Stimulated activated CD8-positive, alpha-beta memory T cell treated with anti-CD3 and anti-CD28 coated beads, Interleukin-4, amount 100 ng/mL, for 1 hour (primary cell): ENCODE measurements around the gene TRIP6.
A peak's percentile ranks its signal among the peaks of the same experiment; 100 is the strongest.
"Not testable (repeated sequence)": the region's sequence is repeated elsewhere in the genome, so short reads cannot be mapped to it uniquely, and the experiment has no call there.

Source experiments
- DNase-seq, 2 donors: peaks; one replicate each; pipeline ENCODE4 v3.0.0-alpha.2; 2020; ENCODE audit warnings: low read depth in 2 of 2, low spot score in 1 of 2

Gene TRIP6

DNA sequence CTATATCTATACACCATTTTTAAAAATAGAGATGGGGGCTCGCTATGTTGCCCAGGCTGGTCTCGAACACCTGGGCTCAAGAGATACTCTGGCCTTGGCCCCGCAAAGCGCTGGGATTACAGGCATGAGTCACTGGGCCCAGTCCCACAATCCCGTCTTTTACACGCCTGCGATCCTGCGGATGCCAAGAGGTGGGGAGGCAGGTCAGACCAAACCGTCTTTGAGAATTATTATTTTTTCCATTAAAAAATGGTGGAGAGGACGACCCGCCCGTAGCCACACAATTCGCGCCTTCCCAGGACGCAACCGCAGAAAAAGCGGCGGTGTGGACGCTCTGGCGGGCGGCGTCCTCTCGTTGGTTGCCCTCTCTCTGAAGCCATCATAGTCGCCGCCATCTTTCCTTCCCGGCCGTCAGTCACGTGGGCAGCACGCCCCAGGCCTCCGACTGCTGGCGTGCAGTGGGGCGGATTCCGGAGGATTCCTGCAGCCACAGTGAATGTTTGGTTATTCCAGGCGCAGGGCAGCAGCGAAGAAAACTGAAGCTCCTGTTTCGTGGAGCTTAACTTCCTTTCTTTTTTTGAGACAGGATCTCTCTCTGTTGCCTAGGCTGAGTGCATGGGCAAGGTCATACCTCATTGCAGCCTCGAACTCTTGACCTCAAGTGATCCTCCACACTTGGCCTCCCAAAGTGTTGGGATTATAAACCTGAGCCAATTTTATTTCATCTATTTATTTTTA lies 29.9 kb upstream of the TRIP6 start:
- peak; percentile 47 to 51 for DNase-seq

GRCh38 chr7:100839361-100839760 lies 27.8 kb upstream of the TRIP6 start:
- no peak for DNase-seq

GRCh38 chr7:100840470-100841100 lies 26.6 kb upstream of the TRIP6 start:
- DNase-seq: no peak

GRCh38 chr7:100847360-100847759 lies 19.8 kb upstream of the TRIP6 start:
- no peak for DNase-seq

DNA sequence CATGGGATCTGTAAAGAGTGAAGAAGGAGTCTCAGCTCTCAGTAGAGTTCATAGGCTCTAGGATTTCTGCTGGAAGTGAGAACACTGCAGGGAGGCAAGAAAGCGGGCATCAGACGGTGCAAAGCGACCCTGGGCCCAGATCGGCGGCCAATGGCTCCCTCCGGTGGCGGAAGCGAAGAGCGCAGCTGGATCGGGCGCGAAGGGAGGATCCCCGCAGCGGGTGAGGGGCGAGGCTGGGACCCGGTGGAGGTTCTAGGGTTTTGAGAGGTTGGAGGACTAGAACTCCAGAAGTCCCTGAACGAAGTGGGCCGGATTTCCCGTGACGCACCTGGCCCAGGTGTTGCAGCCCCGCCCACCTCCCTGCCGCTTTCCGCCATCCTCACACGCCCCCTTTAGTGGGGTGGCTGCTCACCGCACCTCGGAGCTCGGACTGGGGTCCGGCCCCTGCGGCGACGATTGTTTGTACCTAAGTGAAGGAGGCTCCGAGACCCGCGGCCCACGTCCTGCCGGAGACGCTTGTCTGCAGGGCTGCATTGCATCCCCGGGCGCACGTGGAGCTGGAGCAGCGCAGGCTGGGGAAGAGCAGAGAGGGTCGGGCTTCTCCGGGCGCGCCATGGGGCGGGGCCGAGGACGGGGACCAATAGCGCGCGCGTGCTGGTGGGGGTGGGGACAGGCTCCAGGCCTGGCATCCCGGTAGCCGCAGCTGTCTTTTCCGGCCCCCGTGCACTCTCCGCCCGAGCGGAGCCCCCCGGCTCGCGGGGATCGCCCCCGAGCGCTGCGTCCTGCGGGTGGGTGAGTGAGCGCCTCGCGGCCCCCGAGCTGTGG lies 14.9 kb upstream of the TRIP6 start, which contains the start of gene SLC12A9:
SLC12A9 (plus strand) TSS at position 666 of the 825 bp plus-strand sequence. CDS start 1,485 bp downstream, outside the sequence.
- DNase-seq: peak; percentile 62 to 65

GRCh38 chr7:100854146-100854895 lies 12.9 kb upstream of the TRIP6 start:
- no peak for DNase-seq

GRCh38 chr7:100854899-100855298 lies 12.3 kb upstream of the TRIP6 start:
- DNase-seq: not testable (repeated sequence)

DNA sequence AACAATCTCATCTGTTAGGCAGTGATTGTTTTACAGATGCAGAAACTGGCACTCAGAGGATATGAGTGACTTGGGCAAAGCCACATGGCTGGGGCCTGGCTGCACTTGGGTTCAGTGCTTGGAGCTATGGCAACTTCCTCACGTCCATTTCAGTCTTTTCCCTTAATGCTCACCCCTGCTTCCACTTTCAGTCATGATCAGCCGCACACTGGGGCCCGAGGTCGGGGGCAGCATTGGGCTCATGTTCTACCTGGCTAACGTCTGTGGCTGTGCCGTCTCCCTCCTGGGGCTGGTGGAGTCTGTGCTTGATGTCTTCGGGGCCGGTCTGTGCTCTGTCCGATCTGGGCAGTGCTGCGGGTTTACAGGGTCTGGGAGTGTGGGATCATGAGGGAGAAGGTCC lies 11.7 kb upstream of the TRIP6 start:
- no peak for DNase-seq

DNA sequence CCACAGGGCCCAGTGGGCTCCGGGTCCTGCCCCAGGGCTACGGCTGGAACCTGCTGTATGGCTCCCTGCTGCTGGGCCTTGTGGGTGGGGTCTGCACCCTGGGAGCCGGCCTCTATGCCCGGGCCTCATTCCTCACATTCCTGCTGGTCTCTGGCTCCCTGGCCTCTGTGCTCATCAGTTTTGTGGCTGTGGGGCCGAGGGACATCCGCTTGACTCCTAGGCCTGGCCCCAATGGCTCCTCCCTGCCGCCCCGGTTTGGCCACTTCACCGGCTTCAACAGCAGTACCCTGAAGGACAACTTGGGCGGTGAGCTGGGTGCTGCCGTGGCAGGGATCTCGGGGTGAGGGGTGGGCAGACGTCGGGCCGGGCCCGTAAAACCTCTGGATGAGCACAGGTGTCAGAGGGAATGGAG lies 10.3 kb upstream of the TRIP6 start:
- no peak for DNase-seq

DNA sequence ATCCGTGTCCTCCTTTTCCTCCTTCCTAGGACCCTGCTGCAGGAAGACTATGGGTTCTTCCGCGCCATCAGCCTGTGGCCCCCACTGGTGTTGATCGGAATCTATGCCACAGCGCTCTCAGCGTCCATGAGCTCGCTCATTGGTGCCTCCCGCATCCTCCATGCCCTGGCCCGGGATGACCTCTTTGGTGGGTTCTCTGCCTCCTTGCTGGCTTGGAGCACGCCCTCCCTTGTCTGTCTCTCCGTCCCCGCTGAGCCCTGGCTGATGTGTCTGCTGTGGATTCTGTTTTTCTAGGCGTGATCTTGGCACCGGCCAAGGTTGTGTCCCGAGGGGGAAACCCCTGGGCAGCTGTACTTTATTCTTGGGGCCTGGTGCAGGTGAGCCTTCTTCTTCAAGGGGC lies 7.3 kb upstream of the TRIP6 start:
- DNase-seq: no peak

DNA sequence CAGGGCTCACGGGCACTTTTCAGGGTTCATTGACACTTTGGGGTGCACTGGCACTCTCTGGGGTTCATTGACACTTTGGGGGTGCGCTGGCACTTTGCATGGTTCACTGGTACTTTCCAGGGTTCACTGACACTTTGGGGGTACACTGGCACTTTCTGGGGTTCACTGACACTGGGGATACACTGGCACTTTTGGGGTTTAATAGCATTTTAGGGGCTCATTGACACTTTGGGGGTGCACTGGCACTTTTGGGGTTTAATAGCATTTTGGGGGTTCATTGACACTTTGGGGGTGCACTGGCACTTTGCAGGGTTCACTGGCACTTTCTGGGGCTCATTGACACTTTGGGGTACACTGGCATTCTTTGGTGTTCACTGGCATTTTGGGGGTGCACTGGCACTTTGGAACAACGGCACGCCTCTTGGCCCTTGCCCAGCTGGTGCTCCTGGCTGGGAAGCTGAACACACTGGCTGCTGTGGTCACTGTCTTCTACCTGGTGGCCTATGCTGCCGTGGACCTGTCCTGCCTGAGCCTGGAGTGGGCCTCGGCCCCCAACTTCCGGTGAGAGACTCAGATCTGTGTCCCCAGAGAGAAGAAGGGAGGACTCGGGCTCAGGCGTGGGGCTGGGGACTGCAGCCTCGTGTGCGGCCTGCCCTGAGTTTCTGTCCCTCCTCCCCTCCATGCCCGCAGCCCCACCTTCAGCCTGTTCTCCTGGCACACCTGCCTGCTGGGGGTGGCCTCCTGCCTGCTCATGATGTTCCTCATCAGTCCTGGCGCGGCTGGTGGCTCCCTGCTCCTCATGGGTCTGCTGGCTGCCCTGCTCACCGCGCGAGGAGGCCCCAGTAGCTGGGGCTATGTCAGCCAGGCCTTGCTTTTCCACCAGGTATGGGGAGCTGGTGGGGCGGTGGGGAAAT lies 6.2 kb upstream of the TRIP6 start:
- DNase-seq: no peak

- DNase-seq: no peak
These were observed 5.6 kb upstream of the TRIP6 start for GRCh38 chr7:100861616-100861985.

DNA sequence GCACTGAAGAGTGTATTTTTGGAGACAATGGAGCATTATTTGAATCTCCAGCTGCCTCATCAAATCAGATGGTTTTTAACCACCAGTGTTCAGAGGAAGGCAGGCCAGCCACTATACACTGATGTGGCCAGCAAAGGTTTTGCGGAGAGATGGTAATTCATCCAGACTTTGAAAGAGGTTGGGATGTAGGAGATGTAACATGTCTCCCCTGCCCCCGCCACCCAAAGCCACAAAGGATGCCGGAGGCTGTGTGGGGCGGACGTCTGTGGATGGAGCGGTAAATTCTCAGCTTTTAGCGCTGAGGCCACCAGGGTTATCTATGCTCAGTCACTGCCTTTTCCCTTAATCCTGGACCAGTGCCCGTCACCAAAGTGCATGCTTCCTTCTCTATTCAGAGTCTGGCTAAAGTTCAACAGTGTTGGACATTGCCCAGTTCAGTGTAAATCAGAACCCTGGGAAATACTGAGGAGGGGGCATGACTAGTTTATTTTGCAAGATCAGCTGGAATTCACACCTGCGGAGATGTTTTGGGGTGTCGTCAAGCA lies 3.7 kb upstream of the TRIP6 start:
- DNase-seq: no peak

DNA sequence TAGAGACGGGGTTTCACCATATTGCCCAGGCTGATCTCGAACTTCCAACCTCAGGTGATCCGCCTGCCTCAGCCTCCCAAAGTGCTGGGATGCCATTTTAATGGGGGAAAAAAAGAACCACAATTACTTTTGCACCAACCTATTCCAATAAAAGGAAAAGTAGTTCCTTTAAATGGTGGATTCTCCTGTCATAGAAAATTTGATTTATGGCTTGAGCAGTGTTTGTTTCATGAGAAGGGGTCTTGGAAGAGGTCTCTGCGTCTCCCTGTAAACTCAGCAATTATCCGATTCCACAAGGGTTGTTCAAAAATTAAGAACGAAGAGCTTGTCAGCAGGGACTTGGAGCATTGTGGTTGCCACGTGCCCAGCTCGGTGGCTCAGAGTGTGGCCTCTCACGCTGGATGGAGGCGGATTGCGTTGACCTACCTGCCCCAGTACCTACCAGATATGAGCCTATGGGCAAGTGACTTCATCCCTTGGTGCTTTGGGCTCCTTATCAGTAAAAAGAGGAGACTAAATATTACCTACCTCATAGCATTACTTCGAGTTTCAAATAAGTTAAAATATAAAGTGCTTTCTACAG lies 2.8 kb upstream of the TRIP6 start:
- DNase-seq: no peak

DNA sequence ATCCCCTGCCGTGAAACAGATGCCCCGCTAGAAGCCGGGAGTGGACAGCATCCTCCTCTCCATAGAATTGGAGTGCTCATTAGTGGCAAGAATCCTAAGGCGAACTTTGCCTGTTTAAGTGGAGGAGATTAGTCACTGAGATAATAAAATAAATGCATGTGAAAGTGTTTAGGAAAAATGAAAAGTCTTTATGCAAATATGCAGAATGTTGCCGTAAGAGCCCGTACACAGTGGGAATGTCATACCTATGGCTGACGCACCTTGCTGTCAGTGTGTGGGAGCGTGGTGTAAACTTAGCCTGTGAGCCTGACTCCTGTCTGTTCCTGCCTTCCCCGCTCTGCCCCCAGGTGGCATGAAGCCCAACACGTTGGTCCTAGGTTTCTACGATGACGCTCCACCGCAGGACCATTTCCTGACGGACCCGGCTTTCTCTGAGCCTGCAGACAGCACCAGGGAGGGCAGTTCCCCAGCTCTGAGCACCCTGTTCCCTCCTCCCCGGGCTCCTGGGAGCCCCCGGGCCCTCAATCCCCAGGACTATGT lies 1.7 kb upstream of the TRIP6 start:
- DNase-seq: no peak

GRCh38 chr7:100865938-100866728 lies 1.1 kb upstream of the TRIP6 start:
- DNase-seq: no peak

- no peak for DNase-seq
These were observed 503 bp upstream of the TRIP6 start for GRCh38 chr7:100866729-100867039.

DNA sequence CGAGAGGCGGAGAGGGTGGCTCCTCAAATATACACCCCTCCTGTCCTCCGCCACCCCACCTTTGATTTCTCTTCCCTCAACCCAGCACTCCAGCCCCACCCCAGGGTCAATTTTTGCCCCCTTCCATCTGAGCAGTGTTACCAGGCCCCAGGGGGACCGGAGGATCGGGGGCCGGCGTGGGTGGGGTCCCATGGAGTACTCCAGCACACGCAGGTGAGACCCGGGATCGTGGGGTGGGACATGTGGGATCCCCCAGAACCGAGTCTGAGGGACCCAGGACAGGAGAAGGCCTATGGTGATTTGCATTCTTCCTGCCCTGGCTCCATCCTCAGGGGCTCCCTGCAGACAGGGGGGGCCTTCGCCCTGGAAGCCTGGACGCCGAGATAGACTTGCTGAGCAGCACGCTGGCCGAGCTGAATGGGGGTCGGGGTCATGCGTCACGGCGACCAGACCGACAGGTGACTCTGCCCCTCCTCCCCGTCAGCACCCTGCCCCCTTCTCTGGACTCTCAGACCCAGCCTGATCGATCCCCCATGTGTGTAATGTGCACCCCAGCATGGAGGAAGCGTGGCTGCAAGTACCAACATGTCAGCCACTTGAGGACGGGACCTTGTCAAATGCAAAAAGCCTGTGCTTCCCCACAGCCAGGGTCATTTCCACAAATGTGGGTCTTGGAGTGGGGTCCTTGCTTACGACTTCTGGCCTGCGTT lies 744 bp downstream of the TRIP6 start:
- DNase-seq: no peak
